HepG2 (cell line): ENCODE results near the gene PTGER3. TPM values are rescaled to one million over a fixed set of nuclear protein-coding genes. Genes with fewer than 3 reads are reported as not detected.

Experiments
- ATAC-seq: fragments of 200-7000 bp; cut with Tn5 transposase; 3 replicates; pipeline ENCODE4 v1.9.1; 2020; ENCODE audit warnings: mild to moderate bottlenecking, moderate library complexity
- BruUV-seq: library from RNA; stranded (reverse); fragments of 400-500 nt; replicated peaks from 2 replicates; lab custom pipeline; 2021; lab: Mats Ljungman, UMichigan
- CTCF ChIA-PET: fragments of 300-600 bp; formaldehyde crosslinking; extraction: SDS; loops from one replicate; lab custom pipeline; 2021; ENCODE audit warnings: low total read pairs, inconsistent platforms, low intra/inter-chr PET ratio; lab: Yijun Ruan, JAX
- POLR2A ChIA-PET: fragments of 350-600 bp; sonication (Branson Sonifier 250); formaldehyde crosslinking; loops from one replicate; lab custom pipeline; 2020; ENCODE audit warnings: antibody characterized with exemption, inconsistent platforms; lab: Yijun Ruan, JAX
- DNase-seq: peaks from one replicate; pipeline ENCODE4 v3.0.0-alpha.2; 2015; ENCODE audit warnings: low spot score
- FAIRE-seq: peaks from 3 replicates; lab custom pipeline; 2011; peaks lifted over from hg19 to GRCh38; lab: Jason Lieb, UNC
- H2AFZ ChIP-seq: one replicate; pipeline ENCODE4 v1.6.1; 2011; ENCODE audit warnings: low read length, inconsistent platforms
- H3K27ac ChIP-seq: fragments of 300-600 bp; 3 replicates; pipeline ENCODE4 v1.8.0; 2011; ENCODE audit warnings: mixed run types, mild to moderate bottlenecking, mixed read lengths, low read length, inconsistent platforms; ENCODE audit not compliant: insufficient read depth; ENCODE audit errors: extremely low read length
- H3K27me3 ChIP-seq, 2 experiments: fragments of 200-600 bp in 1 of 2; 2 replicates in 1 of 2; 3 replicates in 1 of 2; pipeline versions ENCODE4 v1.6.0 to v1.8.0; 2011; ENCODE audit warnings: low read length in 2 of 2, mild to moderate bottlenecking in 2 of 2, moderate library complexity in 2 of 2, inconsistent platforms in 1 of 2; ENCODE audit not compliant: insufficient read depth in 2 of 2, control insufficient read depth in 1 of 2
- H3K36me3 ChIP-seq, 2 experiments: fragments of 200-600 bp in 1 of 2; replicated peaks in 1 of 2; 2 replicates in 1 of 2; 3 replicates in 1 of 2; pipeline versions ENCODE4 v1.5.1 to v1.8.0; 2011; ENCODE audit warnings: low read length in 2 of 2, inconsistent platforms in 1 of 2; ENCODE audit not compliant: insufficient read depth in 2 of 2, control insufficient read depth in 1 of 2
- H3K4me1 ChIP-seq: 2 replicates; pipeline ENCODE4 v1.5.1; 2012; ENCODE audit warnings: low read length, inconsistent platforms; ENCODE audit not compliant: insufficient read depth
- H3K4me2 ChIP-seq: 2 replicates; pipeline ENCODE4 v1.6.0; 2011; ENCODE audit warnings: low read depth, low read length, inconsistent platforms
- H3K4me3 ChIP-seq, 3 experiments: fragments of 200-600 bp in 1 of 3; sonication (generic), shearing (Covaris generic) in 1 of 3; replicated peaks in 1 of 3; 2 replicates each; pipeline ENCODE4 v1.5.1; 2011 to 2016; ENCODE audit warnings: low read length in 3 of 3, inconsistent platforms in 2 of 3, low read depth in 2 of 3, mild to moderate bottlenecking in 2 of 3, control low read depth in 1 of 3, mixed read lengths in 1 of 3; ENCODE audit not compliant: insufficient read depth in 1 of 3
- H3K79me2 ChIP-seq: one replicate; pipeline ENCODE4 v1.6.1; 2011; ENCODE audit warnings: low read length, inconsistent platforms; ENCODE audit not compliant: insufficient read depth
- H3K9ac ChIP-seq: 2 replicates; pipeline ENCODE4 v1.6.0; 2011; ENCODE audit warnings: mild to moderate bottlenecking, low read depth, low read length, inconsistent platforms; ENCODE audit not compliant: insufficient read depth
- H3K9me3 ChIP-seq: 2 replicates; pipeline ENCODE4 v1.5.1; 2012; ENCODE audit warnings: mild to moderate bottlenecking, low read length
- H4K20me1 ChIP-seq: 2 replicates; pipeline ENCODE4 v1.6.0; 2011; ENCODE audit warnings: inconsistent platforms, mild to moderate bottlenecking, low read length, moderate library complexity; ENCODE audit not compliant: insufficient read depth
- AHR ChIP-seq: IDR thresholded peaks from 2 replicates; pipeline ENCODE4 v1.6.1; 2018; ENCODE audit warnings: missing genetic modification reagents, missing compliant biosample characterization
- ARNT2 ChIP-seq: sonication (generic); formaldehyde crosslinking; IDR thresholded peaks from 2 replicates; pipeline ENCODE4 v1.8.0; 2022; ENCODE audit warnings: mild to moderate bottlenecking, low read depth, missing genetic modification reagents, moderate library complexity
- HINFP ChIP-seq: sonication (generic); formaldehyde crosslinking; IDR thresholded peaks from 2 replicates; pipeline ENCODE4 v1.4.0; 2020; ENCODE audit warnings: low read depth, mild to moderate bottlenecking, missing genetic modification reagents
- NBN ChIP-seq: fragments of 450-650 bp; conservative IDR thresholded peaks from 2 replicates; pipeline ENCODE4 v1.6.1; 2017
- NFYB ChIP-seq: sonication (generic); formaldehyde crosslinking; IDR thresholded peaks from 2 replicates; pipeline ENCODE4 v1.4.0; 2020; ENCODE audit warnings: missing genetic modification reagents
- SP4 ChIP-seq: sonication (generic); formaldehyde crosslinking; IDR thresholded peaks from 2 replicates; pipeline ENCODE4 v1.8.1; 2023; ENCODE audit warnings: mild to moderate bottlenecking, missing genetic modification reagents
- ZNF441 ChIP-seq: sonication (generic); formaldehyde crosslinking; IDR thresholded peaks from 2 replicates; pipeline ENCODE4 v1.7.0; 2021; ENCODE audit warnings: missing genetic modification reagents, borderline replicate concordance
- ZNF547 ChIP-seq: sonication (generic); formaldehyde crosslinking; IDR thresholded peaks from 2 replicates; pipeline ENCODE4 v1.5.1; 2020; ENCODE audit warnings: mild to moderate bottlenecking, missing genetic modification reagents
- ZNF672 ChIP-seq: sonication (generic); formaldehyde crosslinking; IDR thresholded peaks from 2 replicates; pipeline ENCODE4 v1.8.1; 2022; ENCODE audit warnings: missing genetic modification reagents
- ZSCAN25 ChIP-seq: sonication (generic); formaldehyde crosslinking; IDR thresholded peaks from 2 replicates; pipeline ENCODE4 v1.8.0; 2022; ENCODE audit warnings: mild to moderate bottlenecking, missing genetic modification reagents
- WGBS: methylation state at CpG from one replicate; pipeline ENCODE4 v1.1.6; 2017; ENCODE audit warnings: low lambda C conversion rate; 5-methylcytosine and 5-hydroxymethylcytosine counted together
- in situ Hi-C: cut with HindIII; loops from 2 replicates; pipeline ENCODE4 v1.10.0; 2017; ENCODE audit warnings: low pct_unique_long_range_greater_than_20kb; ENCODE audit not compliant: extremely low pct_ligation_motif_present
- intact Hi-C: fragments of 100-400 bp; cut with micrococcal nuclease; formaldehyde crosslinking; loops from one replicate; pipeline ENCODE4 v1.10.0; 2022; ENCODE audit not compliant: unreplicated experiment
- polyA plus RNA-seq, 8 experiments: library from polyadenylated mRNA; depleted of rRNA in 3 of 8; stranded (reverse) in 7 of 8; unstranded in 1 of 8; fragments of >200 nt; fragmentation: Illumina TruSeq in 4 of 8; extraction: Trizol in 4 of 8; gene quantifications; 2 replicates each; pipeline versions ENCODE4 v1.2.1 to v1.2.3, GENCODE V29; 2011 to 2016; ENCODE audit warnings: low read depth in 4 of 8, missing spikeins in 1 of 8, mixed read lengths in 1 of 8; ENCODE audit not compliant: insufficient read depth in 1 of 8
- total RNA-seq, 5 experiments: library from RNA; depleted of rRNA; stranded (reverse); fragments of >200 nt; fragmentation: Illumina TruSeq; extraction: Trizol; gene quantifications; 2 replicates each; pipeline ENCODE4 v1.2.3, GENCODE V29; 2016; ENCODE audit warnings: low read depth in 1 of 5

The PTGER3 gene
- total and polyA plus RNA-seq, 2 of the 13 experiments (the other 11 are each of a cell fraction or from before 2014, with no cell fraction given) = 0.01 TPM; not detected in 1

- no peak for TF ChIP-seq ARNT2 (CRISPR knock-in tag)
- TF ChIP-seq ZSCAN25 (CRISPR knock-in tag) = no peak
- TF ChIP-seq NBN = no peak
These were observed 70.6 kb downstream of the PTGER3 start (continued) for GRCh38 chr1:70977041-70977440.

GRCh38 chr1:70973754-70974153, 73.9 kb downstream of the PTGER3 start:
- no peak for TF ChIP-seq HINFP (CRISPR knock-in tag)
- TF ChIP-seq AHR (CRISPR knock-in tag) = no peak
- no peak for TF ChIP-seq NFYB (CRISPR knock-in tag)
- no peak for TF ChIP-seq ZNF547 (CRISPR knock-in tag)
- TF ChIP-seq SP4 (CRISPR knock-in tag) = no peak
- TF ChIP-seq ZNF441 (CRISPR knock-in tag) = no peak
- no peak for TF ChIP-seq ZNF672 (CRISPR knock-in tag)
- intact Hi-C loops = no loop called here
- H2AFZ ChIP-seq = no peak overlapping the region
- no peak overlapping the region for H3K27ac ChIP-seq
- 43% methylated on average over 3 of the region's 3 CpGs for WGBS
- no peaks in the 10 kb centered on the region for H3K27me3 ChIP-seq
- H3K9me3 ChIP-seq = no peaks in the 10 kb centered on the region
- POLR2A ChIA-PET = no interaction called here
- H4K20me1 ChIP-seq = no peaks in the 10 kb centered on the region
- no TSS peak for BruUV-seq
- no peak overlapping the region for H3K4me3 ChIP-seq
- no peaks in the 10 kb centered on the region for H3K4me1 ChIP-seq
- no peak overlapping the region for H3K9ac ChIP-seq
- CTCF ChIA-PET = no interaction called here
- H3K79me2 ChIP-seq = no peaks in the 10 kb centered on the region
- DNase-seq (no peak), ATAC-seq (no peak), FAIRE-seq (no peak)
- no peaks in the 10 kb centered on the region for H3K36me3 ChIP-seq
- H3K4me2 ChIP-seq = no peak overlapping the region
- in situ Hi-C loops = no loop called here
